NB4 (cell line): Measurements from ENCODE around the gene LUM.

Experiments used
- DNase-seq: peaks from one replicate; pipeline ENCODE4 v3.0.0; 2010; ENCODE audit warnings: low read depth
- H3K4me3 ChIP-seq: one replicate; pipeline ENCODE4 v1.5.1; 2011; ENCODE audit warnings: mild to moderate bottlenecking, low read depth, low read length, moderate library complexity
- MYC ChIP-seq: IDR thresholded peaks from 2 replicates; pipeline ENCODE4 v1.6.1; 2011; ENCODE audit warnings: low read depth, low read length
- POLR2A ChIP-seq: IDR thresholded peaks from 2 replicates; pipeline ENCODE4 v1.6.1; 2011; ENCODE audit warnings: mild to moderate bottlenecking; ENCODE audit not compliant: insufficient read length; ENCODE audit errors: extremely low read depth
- TF ChIP-seq, protein P1 (sequence below): IDR thresholded peaks from 2 replicates; pipeline ENCODE4 v1.6.1; 2011; ENCODE audit warnings: low read depth, low read length
- TF ChIP-seq, protein P2 (sequence below): IDR thresholded peaks from one replicate; pipeline ENCODE4 v1.5.1; 2012; ENCODE audit warnings: low read depth, low read length

LUM gene

DNA sequence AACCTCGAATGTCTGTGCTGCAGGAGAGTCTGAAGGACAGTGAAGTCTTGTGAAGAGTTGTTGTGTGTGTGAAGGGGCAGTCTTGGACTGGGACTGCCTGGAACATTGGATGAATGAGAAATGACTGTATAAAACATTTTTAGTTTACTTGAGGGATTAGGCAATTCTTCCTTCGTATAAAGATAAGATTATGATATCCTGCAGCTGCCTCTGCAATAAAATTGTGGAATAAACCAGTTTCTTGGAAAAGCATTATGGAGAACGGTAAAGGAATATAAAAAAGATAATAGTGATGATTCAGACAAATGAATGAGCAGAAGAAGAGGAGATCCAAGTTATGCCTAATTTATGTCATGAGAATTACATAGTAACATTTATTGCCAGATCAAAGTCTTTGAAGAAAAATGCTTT lies 30.9 kb upstream of the LUM start:
- no peak for DNase-seq
- no peak overlapping the region for H3K4me3 ChIP-seq
- TF ChIP-seq, protein P1, sequence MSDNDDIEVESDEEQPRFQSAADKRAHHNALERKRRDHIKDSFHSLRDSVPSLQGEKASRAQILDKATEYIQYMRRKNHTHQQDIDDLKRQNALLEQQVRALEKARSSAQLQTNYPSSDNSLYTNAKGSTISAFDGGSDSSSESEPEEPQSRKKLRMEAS = no peak
- TF ChIP-seq, protein P2, sequence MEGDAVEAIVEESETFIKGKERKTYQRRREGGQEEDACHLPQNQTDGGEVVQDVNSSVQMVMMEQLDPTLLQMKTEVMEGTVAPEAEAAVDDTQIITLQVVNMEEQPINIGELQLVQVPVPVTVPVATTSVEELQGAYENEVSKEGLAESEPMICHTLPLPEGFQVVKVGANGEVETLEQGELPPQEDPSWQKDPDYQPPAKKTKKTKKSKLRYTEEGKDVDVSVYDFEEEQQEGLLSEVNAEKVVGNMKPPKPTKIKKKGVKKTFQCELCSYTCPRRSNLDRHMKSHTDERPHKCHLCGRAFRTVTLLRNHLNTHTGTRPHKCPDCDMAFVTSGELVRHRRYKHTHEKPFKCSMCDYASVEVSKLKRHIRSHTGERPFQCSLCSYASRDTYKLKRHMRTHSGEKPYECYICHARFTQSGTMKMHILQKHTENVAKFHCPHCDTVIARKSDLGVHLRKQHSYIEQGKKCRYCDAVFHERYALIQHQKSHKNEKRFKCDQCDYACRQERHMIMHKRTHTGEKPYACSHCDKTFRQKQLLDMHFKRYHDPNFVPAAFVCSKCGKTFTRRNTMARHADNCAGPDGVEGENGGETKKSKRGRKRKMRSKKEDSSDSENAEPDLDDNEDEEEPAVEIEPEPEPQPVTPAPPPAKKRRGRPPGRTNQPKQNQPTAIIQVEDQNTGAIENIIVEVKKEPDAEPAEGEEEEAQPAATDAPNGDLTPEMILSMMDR = no peak
- no peak for TF ChIP-seq POLR2A
- TF ChIP-seq MYC = no peak

GRCh38 chr12:91140026-91140931 lies 29.0 kb upstream of the LUM start:
- DNase-seq = no peak
- H3K4me3 ChIP-seq = no peak overlapping the region
- TF ChIP-seq, protein P1 = no peak
- TF ChIP-seq, protein P2 = no peak
- TF ChIP-seq MYC = no peak
- TF ChIP-seq POLR2A = no peak

- TF ChIP-seq, protein P2 = no peak
- no peak for TF ChIP-seq MYC
- TF ChIP-seq, protein P1 = no peak
- no peak for TF ChIP-seq POLR2A
- DNase-seq = no peak
- no peak overlapping the region for H3K4me3 ChIP-seq
These were observed 28.0 kb upstream of the LUM start for GRCh38 chr12:91139286-91139685.

- no peak overlapping the region for H3K4me3 ChIP-seq
- DNase-seq = no peak
- TF ChIP-seq, protein P1 = no peak
- TF ChIP-seq, protein P2 = no peak
- TF ChIP-seq POLR2A (no peak), MYC (no peak)
These were observed 27.1 kb upstream of the LUM start for GRCh38 chr12:91138337-91138920.

DNA sequence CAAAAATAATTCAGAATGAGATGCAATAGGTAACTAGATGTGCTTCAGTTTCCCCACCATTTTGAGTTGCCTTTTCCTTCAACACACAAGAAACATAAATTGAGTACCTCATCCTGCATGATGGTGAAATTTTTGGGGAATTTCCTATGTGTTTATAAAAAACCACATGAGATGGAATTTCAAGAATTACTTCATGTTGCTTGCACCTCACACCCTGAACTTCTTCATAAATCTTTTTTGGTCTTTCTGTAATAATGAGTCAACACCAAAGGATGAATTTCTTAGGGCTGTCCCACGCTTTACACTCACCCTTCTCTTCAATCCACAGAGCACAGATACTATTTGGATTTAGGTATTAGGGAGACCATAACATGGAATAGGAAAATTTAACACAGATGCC lies 22.6 kb upstream of the LUM start:
- TF ChIP-seq, protein P1 = no peak
- TF ChIP-seq, protein P2 = no peak
- no peak for TF ChIP-seq MYC
- TF ChIP-seq POLR2A = no peak
- DNase-seq = no peak
- H3K4me3 ChIP-seq = no peak overlapping the region
